Pons (tissue), 1 donor: ENCODE measurements around the gene GM2A.
"Not testable (repeated sequence)": the region's sequence is repeated elsewhere in the genome, so short reads cannot be mapped to it uniquely, and the experiment has no call there.

Source experiments
- DNase-seq: peaks from one replicate; pipeline ENCODE4 v3.0.0-alpha.2; 2016; ENCODE audit warnings: low spot score

GM2A gene

DNA sequence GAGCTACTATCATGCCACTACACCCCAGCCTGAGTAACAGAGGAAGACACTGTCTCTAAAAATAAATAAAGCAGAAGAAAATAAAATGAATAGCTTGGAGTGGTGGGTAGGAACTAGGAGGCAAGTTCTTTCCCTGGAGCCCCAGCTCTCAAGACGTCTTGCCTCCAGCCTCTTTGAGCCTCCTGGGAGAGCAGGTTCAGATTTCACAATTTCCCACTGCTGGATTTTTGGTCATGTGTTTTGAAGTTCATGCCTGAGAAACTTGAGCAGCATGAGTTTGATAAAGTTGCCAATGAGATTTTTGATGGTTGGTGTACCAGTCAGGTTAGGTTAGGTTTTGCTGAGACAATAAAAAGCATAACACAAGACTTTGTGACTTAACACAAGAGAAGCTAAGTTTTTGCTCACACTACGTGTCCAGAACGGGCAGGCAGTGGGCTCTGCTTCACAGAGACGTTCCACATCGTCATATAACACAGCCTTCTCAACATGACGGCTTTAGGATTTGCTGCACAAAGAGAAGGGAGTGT is 25.0 kb upstream of the GM2A start:
- DNase-seq: no peak

DNA sequence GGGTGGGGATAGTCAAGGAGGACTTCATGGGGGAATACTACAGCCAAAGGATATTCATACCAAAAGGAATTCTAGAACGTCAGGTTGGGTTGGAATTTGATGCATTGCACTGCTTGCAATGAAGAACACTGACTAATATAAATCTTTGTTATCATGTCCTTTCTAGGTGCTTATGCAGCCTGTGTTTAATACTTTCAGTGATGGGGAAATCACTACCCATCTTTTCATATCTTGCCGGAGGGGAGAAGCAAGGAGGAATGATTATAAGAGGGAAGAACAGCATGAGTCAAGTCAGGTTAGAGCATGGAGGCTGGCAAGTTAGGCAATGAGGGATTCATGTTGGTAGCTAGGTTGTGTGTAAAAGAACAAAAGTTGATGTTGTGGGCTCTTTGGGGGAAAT is 24.0 kb upstream of the GM2A start:
- no peak for DNase-seq

DNA sequence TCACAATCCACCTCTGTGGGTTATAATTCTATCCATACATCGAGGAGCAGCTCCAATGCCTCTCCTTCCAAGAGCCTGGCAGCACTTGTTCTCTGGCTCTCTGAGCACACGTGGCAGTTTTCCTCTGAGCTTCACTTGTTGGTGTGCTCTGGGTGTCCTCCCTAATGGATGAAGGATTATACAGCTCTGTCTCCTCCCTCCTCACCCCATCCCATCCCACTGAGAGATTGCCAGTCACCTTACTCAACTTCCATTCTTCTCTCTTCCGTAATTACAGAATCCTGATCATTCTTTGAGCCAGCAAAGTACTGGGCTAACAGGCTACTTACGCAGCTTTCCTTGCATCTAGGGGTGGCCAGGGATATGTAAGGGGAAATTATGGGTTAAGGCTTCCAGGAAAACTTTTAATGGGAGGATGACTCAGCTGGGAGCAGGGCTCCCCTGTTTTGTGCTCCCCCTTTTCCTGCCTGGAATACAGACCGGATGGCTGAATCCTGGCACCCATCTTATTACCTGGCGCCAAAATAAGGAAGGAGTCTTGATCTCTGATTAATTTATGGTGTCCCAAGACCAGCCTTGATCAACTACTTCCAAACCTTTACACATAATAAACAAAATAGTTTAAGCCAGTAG is 22.8 kb upstream of the GM2A start:
- no peak for DNase-seq

DNA sequence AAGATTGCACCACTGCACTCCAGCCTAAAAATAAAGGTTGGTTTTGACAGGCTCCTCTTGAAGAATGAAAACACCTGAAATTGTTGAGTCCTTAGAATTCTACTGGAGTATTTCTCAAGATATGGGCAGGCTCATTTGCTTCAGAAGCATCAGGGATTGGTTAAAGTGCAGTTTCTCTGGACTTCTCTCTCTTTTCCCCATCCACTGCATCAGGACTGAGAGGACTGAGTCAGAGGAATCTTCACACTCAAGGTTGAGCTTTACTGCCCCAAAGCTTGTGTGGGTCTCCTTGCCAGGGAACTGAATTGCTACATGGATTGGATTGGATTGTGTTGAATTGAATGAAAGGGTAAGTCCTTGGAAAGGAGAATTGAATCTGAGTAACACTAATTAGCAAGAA is 21.6 kb upstream of the GM2A start:
- DNase-seq: no peak

DNA sequence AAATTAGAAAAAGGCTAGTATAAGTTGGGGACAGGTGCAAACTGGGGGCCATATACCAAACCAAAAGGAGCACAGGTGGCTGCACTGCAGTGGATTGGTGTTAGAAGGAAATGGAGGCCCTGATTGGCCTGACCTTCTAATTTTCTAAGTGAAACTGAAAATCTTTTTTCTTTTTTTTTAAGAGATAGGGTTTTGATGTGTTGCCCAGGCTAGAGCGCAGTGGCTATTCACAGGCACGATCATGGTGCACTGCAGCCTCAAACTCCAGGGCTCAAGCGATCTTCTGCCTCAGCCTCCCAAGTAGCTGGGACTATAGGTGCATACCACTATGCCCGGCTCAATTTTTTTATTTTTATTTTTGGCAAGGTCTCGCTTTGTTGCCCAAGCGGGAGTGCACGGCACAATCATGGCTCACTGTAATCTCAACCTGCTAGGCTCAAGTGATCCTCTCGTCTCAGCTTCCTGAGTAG is 19.3 kb upstream of the GM2A start:
- no peak for DNase-seq

DNA sequence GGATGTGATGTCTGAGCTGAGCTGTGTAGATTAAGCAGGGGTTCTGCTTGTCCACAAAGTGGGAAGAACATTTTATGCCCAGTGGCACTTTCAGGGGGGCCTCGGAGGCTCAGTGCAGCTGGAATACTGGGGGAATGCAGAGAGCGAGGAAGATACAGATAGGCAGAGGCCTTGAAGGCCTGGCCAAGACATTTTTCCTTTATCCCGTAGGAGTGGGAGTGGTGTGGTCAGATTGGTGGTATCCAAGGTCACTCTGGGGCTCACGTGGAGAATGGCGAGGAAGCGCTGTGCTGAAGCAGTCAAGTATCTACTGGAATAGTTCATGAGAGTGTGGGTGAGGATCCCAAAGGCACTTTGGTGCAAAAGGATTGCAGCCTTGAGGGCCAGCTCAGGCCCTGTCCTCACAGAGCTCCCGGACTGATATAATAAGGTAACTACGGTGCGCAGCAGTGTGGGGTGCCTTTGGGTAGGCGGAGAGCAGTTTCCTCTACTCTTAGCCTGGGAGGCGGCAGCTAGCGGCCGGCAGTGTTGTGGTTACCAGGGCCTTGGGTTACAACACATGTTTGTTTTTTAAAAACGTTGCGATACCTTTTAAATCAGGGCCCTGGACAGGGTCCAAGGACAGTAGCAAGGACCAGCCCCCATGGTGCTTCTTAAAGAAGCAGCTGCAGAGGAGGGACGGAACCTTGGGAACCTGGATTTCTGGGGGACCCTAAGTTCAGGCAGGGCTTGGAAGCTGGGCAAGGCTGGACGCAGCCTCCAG is 18.3 kb upstream of the GM2A start:
- DNase-seq: no peak

DNA sequence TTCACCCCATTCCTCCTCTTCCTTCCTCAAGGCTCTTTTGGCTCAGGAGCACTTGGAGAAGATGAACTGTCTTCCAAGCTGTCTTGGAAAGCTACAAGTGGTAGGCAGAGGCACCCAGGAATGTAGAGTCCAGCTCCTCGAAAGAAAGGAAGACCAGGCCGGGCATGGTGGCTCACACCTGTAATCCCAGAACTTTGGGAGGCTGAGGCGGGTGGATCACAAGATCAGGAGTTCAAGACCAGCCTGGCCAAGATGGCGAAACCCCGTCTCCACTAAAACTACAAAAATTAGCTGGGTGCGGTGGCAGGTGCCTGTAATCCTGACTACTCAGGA is 17.8 kb upstream of the GM2A start:
- not testable (repeated sequence) for DNase-seq

DNA sequence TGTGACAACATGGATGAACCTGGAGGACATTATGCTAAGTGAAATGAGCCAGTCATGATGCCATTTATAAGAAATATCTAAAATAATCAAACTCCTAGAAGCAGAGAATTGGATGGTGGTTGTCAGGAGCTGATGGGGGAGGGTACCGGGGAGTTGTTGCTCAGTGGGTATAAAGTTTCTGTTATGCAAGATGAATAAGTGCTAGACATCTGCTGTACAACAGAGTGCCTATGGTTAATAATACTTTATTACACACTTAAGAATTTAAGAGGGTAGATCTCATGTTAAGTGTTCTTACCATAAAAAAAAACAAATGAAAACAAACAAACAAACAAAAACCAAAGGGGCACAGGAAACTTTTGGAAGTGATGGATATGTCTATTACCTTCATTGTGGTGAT is 16.1 kb upstream of the GM2A start:
- DNase-seq: no peak

DNA sequence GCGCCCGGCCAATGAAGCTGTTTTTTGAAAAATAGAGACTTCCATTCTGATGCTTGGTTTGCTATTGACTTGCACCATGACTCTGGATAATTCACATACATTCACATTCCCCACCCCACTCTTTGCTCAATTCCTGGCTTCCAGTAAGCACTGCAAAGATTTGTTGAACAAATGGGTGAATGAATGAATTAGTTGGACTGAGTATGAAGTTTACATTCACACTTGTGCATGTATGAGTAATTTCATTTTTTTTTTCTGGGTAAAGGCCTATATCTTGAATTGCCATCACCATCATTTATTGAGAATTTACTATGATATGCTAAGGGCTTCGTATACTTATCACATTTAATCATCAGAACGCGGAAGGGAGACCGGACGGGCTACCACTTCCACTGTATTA is 15.3 kb upstream of the GM2A start:
- DNase-seq: no peak

DNA sequence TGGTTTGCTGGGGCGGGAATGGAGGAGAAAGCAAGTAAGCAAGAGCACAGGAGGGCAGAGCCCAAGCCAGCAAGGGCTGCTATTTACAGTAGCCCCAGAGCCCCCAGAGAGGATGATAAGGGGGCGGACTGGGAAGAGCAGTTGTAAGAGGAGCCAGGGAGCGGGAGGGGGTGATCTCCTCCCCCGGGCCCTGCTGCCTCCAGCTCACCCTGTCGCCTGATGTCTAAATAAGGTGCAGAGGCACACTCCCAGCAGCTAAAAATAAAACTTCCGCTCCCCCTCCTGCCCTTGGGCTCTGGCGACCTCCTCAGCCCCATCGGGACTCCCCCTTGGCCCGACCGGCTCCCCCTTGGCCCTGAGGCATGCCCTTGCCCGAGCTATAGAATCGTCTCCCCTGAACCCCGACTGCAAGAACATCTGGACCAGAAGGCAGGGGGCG is 14.7 kb upstream of the GM2A start:
- DNase-seq: no peak

DNA sequence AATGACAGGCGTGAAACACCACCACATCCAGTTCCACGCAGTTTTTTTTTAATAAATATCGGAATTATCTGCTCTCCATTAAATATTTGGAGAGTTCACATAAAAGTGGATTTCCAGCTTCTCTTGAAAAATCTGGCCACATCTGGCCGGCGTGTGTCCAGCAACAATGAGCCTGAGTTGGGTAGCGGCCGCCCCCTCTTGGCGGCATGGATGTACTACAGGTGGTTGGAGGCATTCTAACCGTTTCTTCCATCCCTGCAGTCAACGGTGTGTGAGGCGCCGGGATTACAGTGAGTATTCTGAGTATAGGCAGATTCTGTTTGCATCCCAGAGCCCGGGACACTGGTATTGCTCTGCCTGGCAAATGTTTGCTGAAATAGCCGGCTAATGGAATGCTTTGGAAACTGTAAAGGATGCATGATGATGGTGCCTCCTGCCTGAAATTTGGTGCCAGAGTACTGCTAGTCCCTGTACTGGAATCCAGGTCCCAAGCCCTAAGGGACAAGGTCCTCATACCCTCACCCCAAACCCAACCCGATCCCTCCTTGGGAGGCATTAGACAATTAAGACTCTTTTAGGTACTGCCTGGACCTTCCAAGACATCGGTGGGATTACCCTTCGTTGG is 13.6 kb upstream of the GM2A start:
- peak; percentile 52 for DNase-seq

DNA sequence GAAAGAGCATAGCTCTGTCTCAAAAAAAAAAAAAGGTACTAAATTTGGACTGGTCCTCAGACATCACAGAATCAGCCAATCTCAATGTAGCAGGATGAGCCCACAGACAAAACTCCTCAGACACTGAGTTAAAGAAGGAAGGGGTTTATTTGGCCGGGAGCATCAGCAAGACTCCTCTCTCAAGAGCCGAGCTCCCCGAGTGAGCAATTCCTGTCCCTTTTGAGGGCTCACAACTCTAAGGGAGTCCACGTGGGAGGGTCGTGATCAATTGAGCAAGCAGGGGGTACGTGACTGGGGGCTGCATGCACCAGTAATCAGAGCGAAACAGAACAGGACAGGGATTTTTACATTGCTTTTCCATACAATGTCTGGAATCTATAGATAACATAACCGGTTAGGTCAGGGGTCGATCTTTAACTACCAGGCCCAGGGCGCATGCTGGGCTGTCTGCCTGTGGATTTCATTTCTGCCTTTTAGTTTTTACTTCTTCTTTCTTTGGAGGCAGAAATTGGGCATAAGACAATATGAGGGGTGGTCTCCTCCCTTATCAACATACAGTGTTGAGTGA is 12.6 kb upstream of the GM2A start:
- DNase-seq: not testable (repeated sequence)

DNA sequence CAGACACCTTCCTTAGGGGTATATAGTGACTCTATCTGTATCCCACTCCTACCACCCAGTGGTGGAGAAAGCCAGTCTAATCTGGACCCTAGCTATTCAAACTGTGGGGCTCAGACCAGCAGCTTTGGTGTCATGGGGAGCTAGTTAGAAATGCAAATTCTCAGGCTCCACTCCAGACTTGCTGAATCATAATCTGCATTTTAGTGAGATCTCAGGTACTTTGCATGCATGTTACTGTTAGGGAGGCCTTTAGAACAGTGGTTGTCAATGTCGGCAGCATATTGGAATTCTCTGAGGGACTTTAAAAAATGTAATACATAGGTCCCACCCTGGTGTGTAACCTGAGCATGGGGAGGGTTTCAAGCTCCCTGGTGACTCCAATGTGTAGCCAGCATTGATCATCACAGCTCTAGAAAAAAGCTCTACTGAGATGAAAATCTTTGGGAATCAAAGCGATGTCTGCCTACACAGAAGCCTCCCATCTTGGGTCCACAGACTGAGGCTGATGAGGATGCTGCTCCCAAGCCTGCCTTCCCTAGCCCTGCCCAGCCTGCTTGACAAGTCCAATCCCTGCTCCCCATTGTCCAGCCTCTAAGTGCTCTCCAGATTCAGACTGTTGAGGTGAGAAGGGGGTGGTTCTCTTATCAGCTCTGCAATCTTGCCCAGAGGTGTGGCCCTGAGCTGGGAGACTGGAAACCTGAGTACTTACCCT is 11.9 kb upstream of the GM2A start:
- no peak for DNase-seq

DNA sequence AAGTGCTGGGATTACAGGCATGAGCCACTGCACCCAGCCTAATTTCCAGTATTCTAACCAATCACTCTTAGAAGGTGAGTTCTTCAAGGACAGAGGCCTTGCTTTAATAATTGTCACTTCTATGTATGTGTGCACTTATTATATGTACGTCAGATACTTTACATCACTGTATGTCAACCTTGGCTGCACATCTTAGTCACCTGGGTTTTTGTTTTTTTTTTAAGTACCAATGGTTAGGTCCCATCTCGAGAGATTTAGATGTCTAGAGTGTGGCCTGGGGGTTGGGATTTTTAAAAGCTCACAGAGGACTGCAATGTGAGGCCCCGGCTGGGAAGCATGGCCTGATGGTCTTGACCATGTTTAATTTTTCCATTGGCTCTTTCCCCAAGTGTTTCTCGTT is 9.9 kb upstream of the GM2A start:
- no peak for DNase-seq

DNA sequence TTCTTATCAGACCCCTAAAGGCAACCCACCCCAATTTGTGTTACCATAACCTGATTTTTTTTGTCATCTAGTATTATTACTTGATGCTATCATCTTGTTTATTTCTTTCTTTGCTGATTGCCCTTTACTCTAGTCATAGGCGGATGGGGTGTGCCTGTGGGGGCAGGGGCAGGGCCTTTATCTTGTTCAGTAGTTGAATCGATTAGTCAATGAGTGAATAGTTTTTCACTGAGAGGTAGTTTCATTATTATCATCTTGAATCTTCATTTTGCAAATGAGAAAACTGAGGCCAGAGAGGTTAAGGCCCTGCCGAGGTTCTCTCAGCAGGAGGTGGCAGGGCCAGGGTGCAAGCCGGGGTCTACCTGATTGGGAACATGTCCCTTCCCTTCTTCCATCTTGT is 9.4 kb upstream of the GM2A start:
- DNase-seq: no peak

DNA sequence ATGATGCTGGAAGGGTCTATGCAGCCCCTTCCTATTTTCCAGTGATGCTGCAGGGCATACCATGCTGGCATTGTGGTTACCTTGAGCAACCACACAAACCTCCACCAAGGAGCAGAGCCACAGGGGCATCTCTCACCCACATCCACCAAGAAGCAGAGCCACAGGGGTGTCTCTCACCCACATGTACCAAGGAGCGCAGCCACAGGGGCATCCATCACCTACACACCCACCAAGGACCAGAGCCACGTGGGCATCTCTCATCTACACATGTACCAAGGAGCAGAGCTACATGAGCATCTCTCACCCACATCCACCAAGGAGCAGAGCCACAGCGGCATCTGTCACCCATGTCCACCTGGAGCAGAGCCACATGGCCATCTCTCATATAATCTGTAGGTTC is 8.8 kb upstream of the GM2A start:
- DNase-seq: no peak

DNA sequence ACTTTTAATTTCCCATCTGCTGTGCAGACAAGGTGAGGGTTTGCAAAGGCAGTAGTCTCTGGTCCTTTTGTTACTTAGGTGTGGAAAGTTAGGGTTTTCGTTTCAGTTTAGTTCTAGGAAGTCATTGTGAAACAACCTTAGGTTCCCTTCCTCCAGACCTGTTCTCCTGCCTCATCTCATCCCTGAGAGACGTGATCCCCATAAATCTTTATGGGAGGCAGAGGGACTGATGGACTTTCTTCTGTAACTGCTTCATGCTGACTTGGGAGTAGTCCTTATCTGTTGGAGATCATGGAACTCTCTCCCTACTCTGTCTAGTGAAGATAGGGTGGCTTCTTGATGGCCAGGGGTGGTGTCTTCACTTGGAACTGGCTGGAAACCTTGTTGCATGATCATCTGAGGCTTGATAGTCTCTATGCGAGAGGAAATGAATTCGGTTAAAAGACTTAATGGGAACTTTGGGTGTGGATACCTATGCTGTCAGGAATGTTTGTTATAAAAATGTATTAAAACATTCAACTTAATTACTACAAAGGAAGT is 7.2 kb upstream of the GM2A start:
- no peak for DNase-seq

DNA sequence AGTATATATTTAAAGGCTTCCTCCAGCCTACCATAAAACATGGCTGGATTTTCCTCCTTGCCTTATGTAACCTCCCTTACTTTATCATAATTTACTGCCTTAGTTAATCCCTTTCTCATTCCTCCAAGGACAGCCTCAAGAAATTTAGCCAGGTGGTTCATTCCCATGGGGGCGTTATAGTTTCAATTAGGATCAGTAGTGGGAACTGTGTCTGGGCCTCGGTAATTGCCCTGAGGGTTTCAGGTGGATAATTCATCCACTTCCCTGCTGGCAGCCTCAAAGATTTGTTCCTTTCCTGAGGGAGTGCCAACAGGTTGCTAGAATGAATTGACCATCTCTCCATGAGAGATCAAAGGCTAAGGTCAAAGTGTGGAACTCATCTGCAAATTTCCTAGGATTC is 4.3 kb upstream of the GM2A start:
- no peak for DNase-seq

DNA sequence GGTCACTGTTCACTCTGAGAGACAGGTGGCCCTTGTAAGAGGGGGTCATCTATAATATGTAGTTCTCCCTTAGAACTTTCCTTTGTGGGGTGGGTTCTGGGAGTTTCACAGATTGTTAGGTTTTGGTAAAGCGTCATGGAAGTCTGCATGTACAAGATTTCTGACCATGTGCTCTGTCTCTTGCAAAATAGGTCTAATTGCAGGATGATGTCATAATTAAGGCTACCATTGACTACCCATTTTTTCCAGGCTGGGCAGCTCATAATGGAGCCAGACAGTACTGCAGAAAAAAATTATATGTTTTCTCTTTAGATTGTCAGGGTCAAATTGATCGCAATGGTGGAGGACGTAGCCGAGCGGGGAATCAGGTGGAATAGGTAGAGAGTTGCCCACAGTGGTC is 3.7 kb upstream of the GM2A start:
- DNase-seq: no peak

DNA sequence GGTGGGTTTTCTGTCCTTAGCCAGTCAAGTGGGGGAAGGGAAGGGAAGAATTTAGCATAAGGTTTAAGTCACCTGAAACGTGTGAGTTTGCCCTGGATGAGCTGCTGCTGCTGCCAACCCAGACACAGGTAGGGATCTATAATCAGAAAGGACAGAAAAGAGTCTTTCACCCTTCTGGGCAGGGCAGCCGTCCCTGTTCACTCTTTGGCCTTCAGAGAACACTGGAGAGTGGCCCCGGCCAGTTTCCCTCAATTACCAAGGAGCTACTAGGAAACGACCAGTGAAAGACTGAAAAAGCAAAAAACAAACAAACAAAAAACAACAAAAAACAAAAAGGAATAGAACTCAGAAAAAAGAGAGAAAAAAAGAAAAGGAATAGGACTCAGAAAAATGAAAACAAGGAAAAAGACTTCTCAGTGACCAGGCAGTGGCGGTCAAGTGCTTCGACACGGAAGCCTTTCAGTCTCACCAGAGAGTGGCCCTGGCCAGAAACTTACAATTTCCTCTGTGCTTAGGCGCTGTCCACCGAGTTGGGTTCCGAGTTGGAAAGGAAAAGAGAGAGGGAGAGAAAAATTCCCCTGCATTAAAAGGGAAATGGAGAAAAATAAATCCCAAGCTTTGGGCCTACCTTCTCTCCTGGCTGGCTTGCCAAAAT is 2.5 kb upstream of the GM2A start:
- no peak for DNase-seq

DNA sequence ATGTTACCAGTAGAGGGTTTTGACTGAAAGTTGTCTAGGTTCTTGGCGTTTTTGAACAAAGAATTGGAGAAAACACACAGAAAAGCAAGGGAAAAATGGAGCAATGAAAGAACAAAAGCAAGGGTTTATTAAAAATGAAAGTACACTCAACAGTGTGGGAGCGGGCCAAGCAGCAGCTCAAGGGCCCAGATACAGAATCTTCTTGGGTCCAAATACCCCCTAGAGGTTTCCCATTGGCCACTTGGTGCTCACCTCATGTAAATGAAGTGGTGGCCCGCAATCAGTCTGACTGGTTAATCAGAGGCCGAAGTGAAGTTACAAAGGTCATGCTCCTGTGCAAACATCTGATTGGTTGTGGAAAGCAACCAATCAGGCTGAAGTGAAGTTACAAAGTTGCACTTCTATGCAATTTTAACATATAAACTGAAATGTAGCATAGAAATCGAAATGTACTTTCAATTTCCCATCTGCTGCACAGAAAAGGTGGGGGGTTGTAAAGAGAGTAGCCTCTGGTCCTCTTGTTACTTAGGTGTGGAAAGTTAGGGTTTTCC is 1.9 kb upstream of the GM2A start:
- no peak for DNase-seq
